SK-N-SH treated with all-trans-retinoic acid at 6 μM for 48 hours (cell line): ENCODE measurements around the gene FYTTD1.

Source experiments
- GLIS3 ChIP-seq: fragments of 250-450 bp; sonication (Bioruptor Pico); IDR thresholded peaks from 2 replicates; pipeline ENCODE4 v1.5.0; 2020; ENCODE audit warnings: mild to moderate bottlenecking, moderate library complexity
- ISL1 ChIP-seq: fragments of 250-450 bp; sonication (Bioruptor Pico); IDR thresholded peaks from 2 replicates; pipeline ENCODE4 v2.1.2; 2022; ENCODE audit warnings: mild to moderate bottlenecking, moderate library complexity
- ZFP3 ChIP-seq: fragments of 250-450 bp; sonication (Bioruptor Pico); IDR thresholded peaks from 2 replicates; pipeline ENCODE4 v1.5.0; 2020; ENCODE audit warnings: mild to moderate bottlenecking, moderate library complexity
- ZFP30 ChIP-seq: fragments of 450-650 bp; formaldehyde crosslinking; IDR thresholded peaks from 2 replicates; pipeline ENCODE4 v1.5.0; 2022; ENCODE audit warnings: mild to moderate bottlenecking, moderate library complexity

DNA sequence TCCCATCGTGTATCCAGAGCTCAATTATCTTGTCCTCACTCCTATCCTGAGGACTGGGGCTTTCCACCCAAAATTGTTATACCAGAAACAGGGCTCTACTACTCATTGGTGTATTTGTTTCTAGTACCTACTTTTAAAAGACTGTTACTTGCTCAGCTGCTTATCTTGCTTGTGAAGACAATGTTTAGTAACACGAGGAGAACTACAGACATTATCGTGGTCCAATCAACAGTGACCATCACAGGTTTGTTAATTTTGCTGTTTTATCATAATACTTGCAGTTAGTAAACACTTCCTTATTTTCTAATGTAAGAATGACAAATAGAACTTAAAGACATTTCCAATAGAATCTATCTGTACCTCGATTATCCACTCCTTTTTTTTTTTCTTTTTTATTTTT lies 54.8 kb downstream of the FYTTD1 start:
- TF ChIP-seq GLIS3 (CRISPR knock-in tag) (no peak), ZFP30 (CRISPR knock-in tag) (no peak), ISL1 (CRISPR knock-in tag) (no peak), ZFP3 (CRISPR knock-in tag) (no peak)
